ENCODE measurements around the gene KCNE4. TPM values are rescaled to one million over a fixed set of nuclear protein-coding genes. Genes with fewer than 3 reads are reported as not detected.
A peak's percentile ranks its signal among the peaks of the same experiment; 100 is the strongest.

KCNE4 gene
- polyA plus RNA-seq, 3 donors, result 15.7 to 17.0 (median 16.5) TPM

DNA sequence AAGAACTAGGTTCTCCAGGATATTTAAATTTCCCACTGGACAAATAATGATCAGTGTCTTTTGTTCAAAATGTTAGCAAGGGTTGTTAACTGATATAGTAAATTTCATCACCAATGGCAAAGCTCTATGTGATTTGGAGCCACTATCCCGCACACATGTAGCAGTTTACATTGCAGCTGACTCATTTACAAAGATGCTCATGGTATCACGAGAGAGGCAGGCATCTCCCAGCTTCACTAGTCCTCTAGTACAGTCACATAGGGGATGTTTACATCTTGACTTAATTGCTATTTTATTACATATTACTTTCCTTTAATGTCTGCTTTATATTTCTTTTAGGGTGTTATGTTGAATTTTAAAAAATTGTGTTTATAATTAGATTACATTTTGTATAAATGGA lies 30.7 kb downstream of the KCNE4 start:
- DNase-seq (ENCODE audit: low read depth in 3 of 3, low spot score in 2 of 3), result no peak

DNA sequence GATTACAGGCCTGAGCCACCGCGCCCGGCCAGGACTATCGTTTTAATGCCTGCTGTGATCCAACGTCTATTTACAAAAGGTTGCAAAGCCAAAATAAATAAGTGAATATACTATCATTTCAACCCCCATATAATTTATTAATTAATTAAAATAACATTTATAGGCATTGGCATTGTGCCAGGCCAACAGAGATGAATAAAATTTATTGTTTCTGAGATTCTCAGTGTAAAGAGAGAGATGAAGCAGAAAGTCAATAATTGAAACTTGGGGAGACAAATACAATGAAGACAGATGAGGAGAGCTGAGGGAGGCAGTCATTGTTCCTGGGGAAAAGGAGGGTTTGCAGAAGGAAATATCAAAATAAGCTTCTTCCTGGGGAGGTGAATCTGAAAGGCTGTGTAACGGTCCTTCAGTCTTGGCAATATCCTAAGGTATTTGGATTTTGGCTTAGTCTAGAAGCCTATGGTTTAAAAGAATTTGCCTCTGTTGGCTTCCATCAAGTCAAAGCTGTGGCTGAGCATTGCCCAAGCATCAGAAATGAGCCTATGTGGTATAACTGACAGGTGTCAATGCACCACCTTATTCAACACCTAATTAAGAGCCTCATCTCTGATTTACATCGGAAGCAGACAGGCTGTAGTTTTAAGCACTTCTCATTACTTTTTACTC lies 31.5 kb downstream of the KCNE4 start:
- no peak for DNase-seq (ENCODE audit: low read depth in 3 of 3, low spot score in 2 of 3)

DNA sequence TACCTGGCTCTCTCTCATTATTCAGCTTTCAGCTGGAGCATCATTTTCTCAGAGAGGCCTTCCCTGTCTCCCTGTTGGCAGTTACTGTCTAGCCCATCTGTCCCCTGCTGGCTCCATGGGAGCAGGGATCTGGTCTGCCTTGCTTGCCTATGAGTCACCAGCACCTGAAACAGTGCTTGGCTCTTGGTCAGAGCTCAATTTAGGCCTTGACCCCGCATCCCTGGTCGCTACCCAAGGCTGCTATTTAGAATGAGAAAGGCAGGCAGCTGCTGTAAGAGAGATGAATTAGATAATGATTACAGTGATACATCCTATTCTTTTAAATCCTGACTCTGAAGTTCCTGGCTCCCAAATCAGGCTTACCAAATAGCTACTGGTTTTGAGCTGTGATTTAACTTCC lies 32.9 kb downstream of the KCNE4 start:
- DNase-seq (ENCODE audit: low read depth in 3 of 3, low spot score in 2 of 3), result no peak

DNA sequence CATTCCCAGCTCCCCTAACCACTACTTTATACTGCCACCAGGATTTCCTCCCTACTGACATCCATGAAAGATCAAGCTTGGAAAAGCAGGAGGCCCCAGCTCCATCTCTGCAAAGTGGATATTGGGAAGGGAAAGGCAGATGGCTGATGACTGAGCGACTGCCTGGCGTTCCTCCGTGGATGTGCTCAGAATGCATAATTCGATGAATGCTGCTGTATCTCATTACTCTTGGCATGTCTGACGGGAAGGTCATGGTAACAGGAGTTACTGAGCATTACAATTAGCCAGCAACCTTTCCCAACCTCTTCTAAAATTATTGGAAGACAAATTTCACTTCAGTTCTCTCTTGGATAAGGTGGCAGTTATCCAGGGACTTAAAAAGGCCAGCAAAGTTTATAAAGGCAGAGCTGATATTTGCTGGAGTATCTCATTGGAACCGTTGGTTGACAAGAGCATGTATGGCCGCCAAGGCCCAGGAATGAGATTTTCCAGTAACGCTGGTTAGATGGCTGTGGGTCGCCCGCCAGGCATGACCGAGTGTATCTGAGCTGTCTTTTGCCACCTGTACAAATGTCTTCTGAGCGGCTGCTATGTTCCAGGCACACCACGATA lies 34.5 kb downstream of the KCNE4 start:
- no peak for DNase-seq (ENCODE audit: low read depth in 3 of 3, low spot score in 2 of 3)

DNA sequence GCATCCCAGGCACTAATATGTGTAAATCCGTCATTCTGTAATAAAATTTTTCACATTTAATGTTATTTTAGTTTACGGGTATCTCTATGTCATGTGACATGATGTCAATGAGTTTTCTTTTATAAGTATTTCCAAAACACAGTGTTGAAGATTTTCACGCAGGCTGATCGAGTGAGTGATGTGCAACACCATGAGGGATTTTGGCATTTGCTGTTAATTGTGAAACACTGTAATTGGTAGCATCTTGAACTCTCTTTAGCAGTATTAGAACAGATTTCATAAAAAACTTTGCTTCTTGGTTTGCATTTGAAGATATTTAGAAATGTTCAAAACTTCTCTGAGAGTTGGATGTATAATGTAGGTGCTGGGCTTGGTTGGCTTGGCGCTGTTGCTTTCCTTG lies 35.5 kb downstream of the KCNE4 start:
- no peak for DNase-seq (ENCODE audit: low read depth in 3 of 3, low spot score in 2 of 3)

- DNase-seq (ENCODE audit: low read depth in 3 of 3, low spot score in 2 of 3), result no peak
These were observed 36.9 kb downstream of the KCNE4 start for GRCh38 chr2:223088866-223089265.

GRCh38 chr2:223090039-223090438 lies 38.0 kb downstream of the KCNE4 start:
- no peak for DNase-seq (ENCODE audit: low read depth in 3 of 3, low spot score in 2 of 3)

DNA sequence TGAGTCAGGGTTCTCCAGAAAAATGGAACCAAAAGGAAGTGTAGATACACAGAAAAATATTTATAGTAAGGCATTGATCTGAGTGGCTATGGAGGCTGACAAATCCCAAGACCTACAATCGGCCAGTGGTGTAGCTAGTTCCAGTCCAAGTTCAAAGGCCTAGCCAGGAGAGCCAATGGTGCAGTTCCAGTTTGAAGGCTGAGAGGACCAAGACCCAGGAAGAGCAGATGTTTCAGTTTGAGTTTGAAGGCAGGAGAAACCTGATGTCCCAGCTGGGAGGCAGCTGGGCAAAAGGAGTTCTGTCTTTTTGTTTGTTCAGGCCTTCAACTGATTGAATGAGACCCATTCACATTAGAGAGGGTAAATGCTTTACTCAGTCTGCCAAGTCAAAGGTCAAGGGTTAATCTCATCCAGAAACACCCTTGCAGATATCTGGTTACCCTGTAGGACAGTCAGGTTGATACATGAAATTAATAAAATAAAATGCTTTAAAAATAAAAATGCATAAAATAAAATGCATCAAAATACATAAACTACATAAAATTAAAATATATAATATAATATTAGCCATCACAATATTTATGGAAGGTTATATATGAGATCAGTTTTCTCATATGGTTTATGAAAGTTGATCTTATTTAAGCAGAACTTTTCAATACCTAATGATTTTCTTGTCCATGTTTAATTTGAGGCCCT lies 38.7 kb downstream of the KCNE4 start:
- DNase-seq (ENCODE audit: low read depth in 3 of 3, low spot score in 2 of 3), result no peak

- no peak for DNase-seq (ENCODE audit: low read depth in 3 of 3, low spot score in 2 of 3)
These were observed 40.7 kb downstream of the KCNE4 start for GRCh38 chr2:223092667-223093066.

GRCh38 chr2:223093436-223094241 lies 41.6 kb downstream of the KCNE4 start:
- no peak for DNase-seq (ENCODE audit: low read depth in 3 of 3, low spot score in 2 of 3)

DNA sequence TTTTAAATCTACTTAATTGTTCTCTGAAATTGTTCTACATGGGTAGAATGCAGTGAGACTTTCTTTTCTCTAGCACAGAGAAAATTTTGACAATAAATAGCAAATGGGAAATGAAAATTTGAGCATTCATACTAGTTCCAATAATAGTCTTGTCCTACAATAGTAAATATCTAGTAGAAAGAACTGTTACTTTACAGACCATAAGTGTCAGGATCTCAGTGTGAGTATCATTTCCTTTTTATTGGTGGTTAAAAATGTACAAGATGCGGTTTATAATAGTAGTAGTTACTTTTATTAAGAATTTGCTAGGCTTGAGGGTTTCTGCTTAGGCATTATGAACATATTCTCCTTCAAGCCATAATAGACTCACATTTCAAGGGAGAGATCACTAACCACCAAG lies 43.2 kb downstream of the KCNE4 start:
- no peak for DNase-seq (ENCODE audit: low read depth in 3 of 3, low spot score in 2 of 3)

- no peak for DNase-seq (ENCODE audit: low read depth in 3 of 3, low spot score in 2 of 3)
These were observed 44.4 kb downstream of the KCNE4 start for GRCh38 chr2:223096235-223096970.

DNA sequence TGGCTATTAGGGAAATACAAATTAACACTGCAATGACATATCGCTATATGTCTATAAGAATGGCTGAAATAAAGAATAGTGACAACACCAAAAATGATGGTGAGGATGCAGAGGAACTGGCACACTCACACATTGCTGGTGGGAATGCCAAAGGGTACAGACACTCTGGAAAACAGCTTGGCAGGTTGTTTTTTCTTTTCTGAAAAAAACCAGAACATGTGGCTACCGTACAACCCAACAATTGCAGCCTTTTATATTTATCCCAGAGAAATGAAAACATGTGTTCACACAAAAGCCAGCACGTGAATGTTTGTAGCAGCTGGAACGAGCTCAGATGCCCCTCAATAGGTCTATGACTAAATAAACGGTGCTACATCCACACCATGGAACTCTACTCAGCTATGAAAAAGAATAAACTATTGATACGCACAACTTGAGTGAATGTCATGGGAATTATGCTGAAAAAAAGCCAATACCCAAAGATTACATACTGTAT lies 45.9 kb downstream of the KCNE4 start:
- no peak for DNase-seq (ENCODE audit: low read depth in 3 of 3, low spot score in 2 of 3)

DNA sequence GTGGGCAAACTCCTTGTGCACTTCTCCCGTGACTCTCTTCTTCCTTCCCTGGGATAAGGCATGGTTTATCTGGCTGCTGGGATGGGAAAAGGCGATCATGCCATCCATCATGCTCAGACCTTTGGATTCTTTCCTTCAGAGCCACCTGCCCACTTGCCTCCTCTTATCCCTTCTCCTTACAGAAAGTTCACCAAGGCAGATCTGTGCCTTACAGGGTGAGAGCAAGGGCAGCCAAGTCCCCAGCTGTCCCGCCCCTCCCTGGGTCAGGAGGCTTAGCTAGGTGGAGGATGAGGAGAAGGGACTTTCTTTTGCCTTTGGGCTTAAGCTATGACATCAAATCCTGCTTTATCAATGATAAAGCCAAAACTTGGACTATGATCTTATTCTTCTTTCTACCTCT lies 47.6 kb downstream of the KCNE4 start:
- no peak for DNase-seq (ENCODE audit: low read depth in 3 of 3, low spot score in 2 of 3)

DNA sequence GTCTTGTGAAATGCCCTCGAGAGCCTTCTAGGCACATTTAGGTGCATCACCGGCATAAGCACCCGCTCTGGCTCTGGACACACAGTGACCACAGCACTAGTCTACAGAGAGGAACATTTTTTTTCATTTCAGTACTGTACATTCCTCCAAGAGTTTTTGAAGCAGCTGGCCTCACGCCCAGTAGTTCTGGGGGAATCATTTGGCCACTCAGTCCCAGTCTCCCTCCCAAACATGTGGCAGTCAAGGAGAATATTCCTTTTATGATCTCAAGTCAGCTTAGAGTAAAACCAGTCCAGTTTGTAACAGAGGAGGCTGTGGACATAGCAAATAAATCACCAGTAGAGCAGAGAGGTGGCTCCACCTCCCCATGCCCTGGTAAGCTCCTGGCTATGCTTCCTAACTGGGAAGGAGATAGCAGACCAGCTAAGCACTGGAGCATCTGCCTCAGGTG lies 48.1 kb downstream of the KCNE4 start:
- DNase-seq (ENCODE audit: low read depth in 3 of 3, low spot score in 2 of 3), result peak; percentile 36 to 58 (median 49)

GRCh38 chr2:223101340-223102039 lies 49.5 kb downstream of the KCNE4 start:
- no peak for DNase-seq (ENCODE audit: low read depth in 3 of 3, low spot score in 2 of 3)

- no peak for DNase-seq (ENCODE audit: low read depth in 3 of 3, low spot score in 2 of 3)
These were observed 50.0 kb downstream of the KCNE4 start for GRCh38 chr2:223102040-223102400.

DNA sequence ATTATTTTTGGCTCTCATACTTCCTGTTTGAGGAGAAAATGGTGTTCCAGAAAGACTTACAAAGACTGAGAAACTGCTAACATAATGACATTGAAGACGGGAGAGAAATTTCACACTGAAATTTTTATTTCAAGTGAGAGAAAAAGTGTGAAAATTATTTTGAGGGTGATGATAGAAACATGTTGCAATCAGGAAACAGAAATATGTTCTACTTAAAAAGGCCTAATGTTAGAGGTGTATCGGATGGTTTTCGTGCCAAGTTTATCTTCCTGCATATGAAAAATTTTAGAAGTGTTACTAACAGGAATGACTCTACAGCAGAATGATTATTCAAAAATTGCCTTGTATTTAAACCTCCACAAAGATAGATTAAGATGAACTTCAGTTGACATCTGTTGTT lies 50.5 kb downstream of the KCNE4 start:
- no peak for DNase-seq (ENCODE audit: low read depth in 3 of 3, low spot score in 2 of 3)

- DNase-seq (ENCODE audit: low read depth in 3 of 3, low spot score in 2 of 3), result no peak
These were observed 52.5 kb downstream of the KCNE4 start for GRCh38 chr2:223104336-223105132.

Measured in right renal cortex interstitium (tissue), 3 donors.